ENCODE measurements around the gene TFEB. TPM values are rescaled to one million over a fixed set of nuclear protein-coding genes. Genes with fewer than 3 reads are reported as not detected.

TFEB gene
- total and polyA plus RNA-seq, 4 experiments from 2014 or later: 8.2 to 17.6 (median 13.9) TPM

GRCh38 chr6:41646026-41646795 is 89.2 kb downstream of the TFEB start:
- no peaks in the 10 kb centered on the region for H3K4me1 Mint-ChIP-seq
- no peak overlapping the region for H3K4me3 Mint-ChIP-seq
- no peaks in the 10 kb centered on the region for H3K4me1 ChIP-seq (ENCODE audit: insufficient read depth, low read length)
- H3K4me3 ChIP-seq (ENCODE audit: low read length in 2 of 2): no peak overlapping the region
- H3K27me3 ChIP-seq (ENCODE audit: insufficient read depth, low read length): peaks cover 2% of the 10 kb centered on the region
- no peak for DNase-seq
- H3K9me3 Mint-ChIP-seq: no peaks in the 10 kb centered on the region
- no peaks in the 10 kb centered on the region for H3K36me3 Mint-ChIP-seq
- intact Hi-C loops (cut with micrococcal nuclease): no loop called here
- H3K27ac Mint-ChIP-seq: no peak overlapping the region
- no peak overlapping the region for H3K27ac ChIP-seq (ENCODE audit: low read depth, low read length)
- ChIA-PET POLR2A (ENCODE audit: partially characterized antibody) (no interaction called here), CTCF (ENCODE audit: partially characterized antibody) (no interaction called here)
- H3K27me3 Mint-ChIP-seq: peaks cover 7 to 21% of the 10 kb centered on the region in 2 donors
- H3K36me3 ChIP-seq (ENCODE audit: insufficient read depth, low read length): no peaks in the 10 kb centered on the region
- H3K9me3 ChIP-seq (ENCODE audit: control insufficient read depth in 1 of 2, low read length in 2 of 2): no peaks in the 10 kb centered on the region

DNA sequence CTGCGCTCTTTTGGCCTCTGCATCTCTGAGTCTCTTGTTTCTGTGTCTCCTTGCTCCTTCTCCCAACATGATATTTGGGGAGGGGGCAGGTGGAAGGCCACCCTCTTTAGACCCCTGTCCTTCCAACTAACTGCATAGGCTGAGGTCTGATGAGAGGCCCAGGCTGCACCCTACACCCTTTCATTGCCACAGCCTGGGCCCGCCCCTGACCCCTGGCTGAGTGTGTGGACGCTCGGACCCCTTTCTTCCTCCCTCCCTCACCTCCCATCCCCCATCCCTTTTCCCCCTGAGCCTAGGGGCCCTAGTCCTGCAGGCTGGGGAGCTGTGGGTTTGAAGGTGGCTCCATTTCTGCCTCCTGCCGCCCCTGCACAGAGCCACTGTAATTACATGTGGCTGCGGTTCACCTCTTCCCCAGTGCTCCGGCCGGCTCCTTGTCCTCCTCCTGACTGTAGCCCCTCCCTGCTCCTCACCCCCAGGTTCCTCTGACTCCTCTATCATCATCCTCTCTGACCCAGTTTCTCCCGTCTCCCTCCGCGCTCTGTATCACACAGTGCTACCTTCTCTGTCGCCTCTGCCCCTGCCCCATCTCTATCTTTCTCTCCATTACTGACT is 90.3 kb downstream of the TFEB start:
- CTCF ChIA-PET (ENCODE audit: partially characterized antibody): no interaction called here
- Mint-ChIP-seq H3K36me3 (no peaks in the 10 kb centered on the region), H3K27me3 (peaks cover 10 to 27% of the 10 kb centered on the region in 2 donors), H3K9me3 (no peaks in the 10 kb centered on the region), H3K4me3 (no peak overlapping the region), H3K4me1 (no peaks in the 10 kb centered on the region), H3K27ac (no peak overlapping the region)
- Histone ChIP-seq H3K4me1 (ENCODE audit: insufficient read depth, low read length) (no peaks in the 10 kb centered on the region), H3K36me3 (ENCODE audit: insufficient read depth, low read length) (no peaks in the 10 kb centered on the region), H3K4me3 (ENCODE audit: low read length in 2 of 2) (no peak overlapping the region), H3K27ac (ENCODE audit: low read depth, low read length) (no peak overlapping the region), H3K9me3 (ENCODE audit: control insufficient read depth in 1 of 2, low read length in 2 of 2) (no peaks in the 10 kb centered on the region), H3K27me3 (ENCODE audit: insufficient read depth, low read length) (peaks cover 5% of the 10 kb centered on the region)
- no peak for DNase-seq
- intact Hi-C loops (cut with micrococcal nuclease): no loop called here
- POLR2A ChIA-PET (ENCODE audit: partially characterized antibody): no interaction called here

- Mint-ChIP-seq H3K9me3 (no peaks in the 10 kb centered on the region), H3K4me1 (peaks cover 0 to 5% (median 0%) of the 10 kb centered on the region in 4 donors), H3K27me3 (peaks cover 16 to 33% of the 10 kb centered on the region in 2 donors), H3K27ac (no peak overlapping the region), H3K36me3 (no peaks in the 10 kb centered on the region), H3K4me3 (no peak overlapping the region)
- H3K36me3 ChIP-seq (ENCODE audit: insufficient read depth, low read length): no peaks in the 10 kb centered on the region
- DNase-seq: no peak
- ChIA-PET CTCF (ENCODE audit: partially characterized antibody) (no interaction called here), POLR2A (ENCODE audit: partially characterized antibody) (no interaction called here)
- H3K4me1 ChIP-seq (ENCODE audit: insufficient read depth, low read length): no peaks in the 10 kb centered on the region
- H3K27me3 ChIP-seq (ENCODE audit: insufficient read depth, low read length): peaks cover 7% of the 10 kb centered on the region
- H3K27ac ChIP-seq (ENCODE audit: low read depth, low read length): no peak overlapping the region
- intact Hi-C loops (cut with micrococcal nuclease): no loop called here
- no peaks in the 10 kb centered on the region for H3K9me3 ChIP-seq (ENCODE audit: control insufficient read depth in 1 of 2, low read length in 2 of 2)
- no peak overlapping the region for H3K4me3 ChIP-seq (ENCODE audit: low read length in 2 of 2)
Observed at GRCh38 chr6:41644297-41644879, 91.0 kb downstream of the TFEB start.

- Histone ChIP-seq H3K36me3 (ENCODE audit: insufficient read depth, low read length) (no peaks in the 10 kb centered on the region), H3K9me3 (ENCODE audit: control insufficient read depth in 1 of 2, low read length in 2 of 2) (no peaks in the 10 kb centered on the region), H3K27ac (ENCODE audit: low read depth, low read length) (no peak overlapping the region), H3K4me3 (ENCODE audit: low read length in 2 of 2) (no peak overlapping the region), H3K4me1 (ENCODE audit: insufficient read depth, low read length) (no peaks in the 10 kb centered on the region), H3K27me3 (ENCODE audit: insufficient read depth, low read length) (peaks cover 13% of the 10 kb centered on the region)
- intact Hi-C loops (cut with micrococcal nuclease): no loop called here
- Mint-ChIP-seq H3K36me3 (no peaks in the 10 kb centered on the region), H3K9me3 (no peaks in the 10 kb centered on the region), H3K27ac (no peak overlapping the region), H3K4me1 (peaks cover 0 to 8% (median 0%) of the 10 kb centered on the region in 4 donors), H3K4me3 (no peak overlapping the region), H3K27me3 (peaks cover 19 to 38% of the 10 kb centered on the region in 2 donors)
- no peak for DNase-seq
- ChIA-PET POLR2A (ENCODE audit: partially characterized antibody) (no interaction called here), CTCF (ENCODE audit: partially characterized antibody) (no interaction called here)
Observed at GRCh38 chr6:41643899-41644269, 91.5 kb downstream of the TFEB start.

GRCh38 chr6:41642960-41643898 is 92.2 kb downstream of the TFEB start:
- H3K27me3 ChIP-seq (ENCODE audit: insufficient read depth, low read length): peaks cover 13% of the 10 kb centered on the region
- DNase-seq: no peak
- Mint-ChIP-seq H3K9me3 (no peaks in the 10 kb centered on the region), H3K36me3 (no peaks in the 10 kb centered on the region), H3K4me1 (peaks cover 0 to 8% (median 0%) of the 10 kb centered on the region in 4 donors), H3K27me3 (peaks cover 19 to 39% of the 10 kb centered on the region in 2 donors), H3K27ac (peak overlapping the region in 1 of 7 donors; percentile 42), H3K4me3 (no peak overlapping the region)
- intact Hi-C loops (cut with micrococcal nuclease): no loop called here
- ChIA-PET CTCF (ENCODE audit: partially characterized antibody) (no interaction called here), POLR2A (ENCODE audit: partially characterized antibody) (no interaction called here)
- H3K27ac ChIP-seq (ENCODE audit: low read depth, low read length): no peak overlapping the region
- H3K36me3 ChIP-seq (ENCODE audit: insufficient read depth, low read length): no peaks in the 10 kb centered on the region
- no peaks in the 10 kb centered on the region for H3K9me3 ChIP-seq (ENCODE audit: control insufficient read depth in 1 of 2, low read length in 2 of 2)
- H3K4me1 ChIP-seq (ENCODE audit: insufficient read depth, low read length): no peaks in the 10 kb centered on the region
- H3K4me3 ChIP-seq (ENCODE audit: low read length in 2 of 2): no peak overlapping the region

DNA sequence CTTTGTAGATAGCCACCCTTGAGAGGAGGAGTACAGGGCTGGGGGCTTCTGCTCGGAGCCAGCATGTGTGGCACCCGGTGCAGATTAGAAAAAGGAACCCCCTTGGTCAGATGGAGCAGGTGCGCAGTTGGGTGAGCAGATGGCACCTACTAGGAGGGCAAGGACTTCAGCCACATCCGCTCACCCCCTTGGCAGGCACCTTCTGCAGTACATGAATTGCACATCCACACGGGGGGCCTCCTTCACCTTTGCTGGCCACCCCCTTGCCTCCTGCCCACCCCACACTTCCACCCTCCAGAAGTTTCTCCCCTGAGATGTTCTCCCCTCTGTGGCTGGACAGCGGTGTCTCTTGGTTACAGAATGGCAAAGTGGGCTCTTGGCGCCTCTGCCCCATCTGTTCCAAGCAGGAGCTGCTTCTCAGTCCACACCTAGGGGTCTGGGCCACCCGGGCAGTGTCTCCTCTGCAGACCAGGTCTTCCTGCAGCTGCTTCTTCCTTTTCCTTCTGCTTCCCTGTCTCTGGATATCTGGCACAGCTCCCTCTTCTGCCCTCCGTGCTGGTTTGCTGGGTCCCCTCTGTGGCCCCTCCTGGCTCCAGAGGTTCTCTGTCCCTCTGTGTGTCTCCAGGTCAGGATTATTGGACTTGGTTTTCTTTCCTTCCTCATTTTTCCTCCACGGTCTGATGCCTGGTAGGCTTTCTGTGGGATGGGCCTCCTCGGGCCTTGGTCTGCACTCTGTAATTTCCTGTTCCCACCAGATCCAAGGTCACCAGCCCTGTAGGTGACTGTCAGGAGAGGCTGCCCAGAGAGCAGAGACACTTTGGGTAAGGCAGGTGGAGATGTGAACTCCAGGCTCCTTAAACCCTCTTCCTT is 93.1 kb downstream of the TFEB start:
- no peaks in the 10 kb centered on the region for H3K9me3 Mint-ChIP-seq
- Histone ChIP-seq H3K4me3 (ENCODE audit: low read length in 2 of 2) (no peak overlapping the region), H3K27ac (ENCODE audit: low read depth, low read length) (no peak overlapping the region), H3K4me1 (ENCODE audit: insufficient read depth, low read length) (peaks cover 8% of the 10 kb centered on the region), H3K9me3 (ENCODE audit: control insufficient read depth in 1 of 2, low read length in 2 of 2) (no peaks in the 10 kb centered on the region), H3K27me3 (ENCODE audit: insufficient read depth, low read length) (peaks cover 18% of the 10 kb centered on the region), H3K36me3 (ENCODE audit: insufficient read depth, low read length) (no peaks in the 10 kb centered on the region)
- peak overlapping the region in 1 of 8 donors; percentile 8 for H3K4me3 Mint-ChIP-seq
- H3K27me3 Mint-ChIP-seq: peaks cover 25 to 41% of the 10 kb centered on the region in 2 donors
- H3K4me1 Mint-ChIP-seq: peaks cover 0 to 12% (median 4%) of the 10 kb centered on the region in 4 donors
- CTCF ChIA-PET (ENCODE audit: partially characterized antibody): no interaction called here
- POLR2A ChIA-PET (ENCODE audit: partially characterized antibody): no interaction called here
- no peak for DNase-seq
- intact Hi-C loops (cut with micrococcal nuclease): no loop called here
- H3K36me3 Mint-ChIP-seq: no peaks in the 10 kb centered on the region
- H3K27ac Mint-ChIP-seq: no peak overlapping the region
